PC-9 (cell line): ENCODE data around the gene TTBK2. TPM values are rescaled to one million over a fixed set of nuclear protein-coding genes. Genes with fewer than 3 reads are reported as not detected.

ENCODE experiments used
- BruUV-seq: library from RNA; stranded (reverse); fragments of 400-500 nt; replicated peaks from 2 replicates; lab custom pipeline; 2021; lab: Mats Ljungman, UMichigan
- CTCF ChIA-PET: fragments of 300-600 bp; sonication (Branson Sonifier 250); formaldehyde crosslinking; loops from one replicate; lab custom pipeline; 2022; ENCODE audit warnings: antibody characterized with exemption; lab: Charles Lee
- POLR2A ChIA-PET: fragments of 300-600 bp; sonication (Branson Sonifier 250); formaldehyde crosslinking; loops from one replicate; lab custom pipeline; 2022; ENCODE audit warnings: antibody characterized with exemption; ENCODE audit not compliant: unreplicated experiment; lab: Charles Lee
- DNase-seq, 2 experiments: peaks; one replicate each; pipeline versions ENCODE4 v3.0.0 to v3.0.0-alpha.2; 2015 to 2022; ENCODE audit warnings: mixed read lengths in 1 of 2
- H2AFZ ChIP-seq: fragments of 200-600 bp; sonication (generic); 2 replicates; pipeline ENCODE4 v1.8.1; 2017; ENCODE audit warnings: antibody characterized with exemption
- H3F3A ChIP-seq: fragments of 200-600 bp; sonication (generic); 2 replicates; pipeline ENCODE4 v1.8.1; 2017; ENCODE audit warnings: antibody characterized with exemption, mild to moderate bottlenecking, low read depth; ENCODE audit not compliant: insufficient read depth
- H3K27ac ChIP-seq: fragments of 200-600 bp; sonication (generic); 2 replicates; pipeline ENCODE4 v1.6.1; 2016; ENCODE audit warnings: mixed run types
- H3K27me3 ChIP-seq: fragments of 200-600 bp; sonication (generic); 2 replicates; pipeline ENCODE4 v1.6.1; 2016; ENCODE audit warnings: low read depth, mixed run types; ENCODE audit not compliant: insufficient read depth
- H3K36me3 ChIP-seq: fragments of 200-600 bp; sonication (generic); 2 replicates; pipeline ENCODE4 v1.6.1; 2016; ENCODE audit warnings: low read depth, mixed run types
- H3K4me1 ChIP-seq: fragments of 200-600 bp; sonication (generic); replicated peaks from 2 replicates; pipeline ENCODE4 v1.6.1; 2016; ENCODE audit warnings: mixed run types; ENCODE audit not compliant: insufficient read depth
- H3K4me2 ChIP-seq: fragments of 200-600 bp; sonication (generic); 2 replicates; pipeline ENCODE4 v1.6.1; 2017; ENCODE audit warnings: mixed run types
- H3K4me3 ChIP-seq: fragments of 200-600 bp; sonication (generic); 2 replicates; pipeline ENCODE4 v1.6.1; 2016; ENCODE audit warnings: mixed run types
- H3K79me2 ChIP-seq: fragments of 200-600 bp; sonication (generic); 2 replicates; pipeline ENCODE4 v1.6.1; 2017; ENCODE audit warnings: low read depth, mixed run types
- H3K9me2 ChIP-seq: fragments of 200-600 bp; sonication (generic); 2 replicates; pipeline ENCODE4 v1.8.1; 2017; ENCODE audit warnings: mild to moderate bottlenecking; ENCODE audit not compliant: insufficient read depth
- H3K9me3 ChIP-seq: fragments of 200-600 bp; sonication (generic); 2 replicates; pipeline ENCODE4 v1.8.1; 2016; ENCODE audit warnings: low read depth; ENCODE audit not compliant: insufficient read depth
- H4K20me1 ChIP-seq: fragments of 200-600 bp; sonication (generic); 2 replicates; pipeline ENCODE4 v1.8.1; 2017; ENCODE audit not compliant: insufficient read depth
- EZH2 ChIP-seq: fragments of 200-600 bp; sonication (generic); IDR thresholded peaks from 2 replicates; pipeline ENCODE4 v1.8.0; 2017; ENCODE audit warnings: antibody characterized with exemption, low read depth
- intact Hi-C: fragments of 100-400 bp; cut with micrococcal nuclease; formaldehyde crosslinking; loops from one replicate; pipeline ENCODE4 v1.10.0; 2022; ENCODE audit not compliant: unreplicated experiment
- total RNA-seq: library from RNA; stranded (reverse); gene quantifications from 2 replicates; pipeline ENCODE4 v1.2.3, GENCODE V29; 2021
- TF ChIP-seq, protein P1 (sequence below): fragments of 200-600 bp; sonication (generic); conservative IDR thresholded peaks from 2 replicates; pipeline ENCODE4 v1.6.1; 2017; ENCODE audit warnings: mixed run types, antibody characterized with exemption, mild to moderate bottlenecking, moderate library complexity

Gene TTBK2
- total RNA-seq, 1 experiment from 2014 or later: 22.6 TPM

- POLR2A ChIA-PET: no interaction called here
- no peaks in the 10 kb centered on the region for H3K27me3 ChIP-seq
- TF ChIP-seq, protein P1, sequence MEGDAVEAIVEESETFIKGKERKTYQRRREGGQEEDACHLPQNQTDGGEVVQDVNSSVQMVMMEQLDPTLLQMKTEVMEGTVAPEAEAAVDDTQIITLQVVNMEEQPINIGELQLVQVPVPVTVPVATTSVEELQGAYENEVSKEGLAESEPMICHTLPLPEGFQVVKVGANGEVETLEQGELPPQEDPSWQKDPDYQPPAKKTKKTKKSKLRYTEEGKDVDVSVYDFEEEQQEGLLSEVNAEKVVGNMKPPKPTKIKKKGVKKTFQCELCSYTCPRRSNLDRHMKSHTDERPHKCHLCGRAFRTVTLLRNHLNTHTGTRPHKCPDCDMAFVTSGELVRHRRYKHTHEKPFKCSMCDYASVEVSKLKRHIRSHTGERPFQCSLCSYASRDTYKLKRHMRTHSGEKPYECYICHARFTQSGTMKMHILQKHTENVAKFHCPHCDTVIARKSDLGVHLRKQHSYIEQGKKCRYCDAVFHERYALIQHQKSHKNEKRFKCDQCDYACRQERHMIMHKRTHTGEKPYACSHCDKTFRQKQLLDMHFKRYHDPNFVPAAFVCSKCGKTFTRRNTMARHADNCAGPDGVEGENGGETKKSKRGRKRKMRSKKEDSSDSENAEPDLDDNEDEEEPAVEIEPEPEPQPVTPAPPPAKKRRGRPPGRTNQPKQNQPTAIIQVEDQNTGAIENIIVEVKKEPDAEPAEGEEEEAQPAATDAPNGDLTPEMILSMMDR: no peak
- TF ChIP-seq EZH2: no peak
Measured at GRCh38 chr15:42721016-42721415, 199.6 kb downstream of the TTBK2 start.

GRCh38 chr15:42720071-42720470 is 200.5 kb downstream of the TTBK2 start:
- H3K4me2 ChIP-seq: no peak overlapping the region
- H3K4me3 ChIP-seq: no peak overlapping the region
- no peak overlapping the region for H2AFZ ChIP-seq
- H3K36me3 ChIP-seq: no peaks in the 10 kb centered on the region
- H3K27ac ChIP-seq: no peak overlapping the region
- BruUV-seq: no TSS peak
- DNase-seq: no peak
- H4K20me1 ChIP-seq: no peaks in the 10 kb centered on the region
- H3F3A ChIP-seq: peaks cover 10% of the 10 kb centered on the region
- H3K9me3 ChIP-seq: no peaks in the 10 kb centered on the region
- TF ChIP-seq, protein P1: no peak
- no peak for TF ChIP-seq EZH2
- peaks cover 14% of the 10 kb centered on the region; the same call in 1 of the 2 replicates for H3K4me1 ChIP-seq
- POLR2A ChIA-PET: no interaction called here
- CTCF ChIA-PET: no interaction called here
- intact Hi-C loops: no loop called here
- H3K79me2 ChIP-seq: no peaks in the 10 kb centered on the region
- H3K27me3 ChIP-seq: no peaks in the 10 kb centered on the region
- H3K9me2 ChIP-seq: no peaks in the 10 kb centered on the region

More at GRCh38 chr15:42721016-42721415, 199.6 kb downstream of the TTBK2 start:
- Histone ChIP-seq H4K20me1 (no peaks in the 10 kb centered on the region), H3K4me1 (peaks cover 14% of the 10 kb centered on the region; the same call in 1 of the 2 replicates), H3K4me3 (no peak overlapping the region), H3K36me3 (no peaks in the 10 kb centered on the region), H3K9me2 (no peaks in the 10 kb centered on the region), H3K4me2 (no peak overlapping the region), H3F3A (peaks cover 10% of the 10 kb centered on the region), H3K9me3 (no peaks in the 10 kb centered on the region), H3K27ac (peak overlapping the region; percentile 20; the same call in 1 of the 2 replicates), H2AFZ (no peak overlapping the region), H3K79me2 (no peaks in the 10 kb centered on the region)
- no TSS peak for BruUV-seq
- CTCF ChIA-PET: no interaction called here
- DNase-seq: peak; percentile 65 to 83
- intact Hi-C loops: no loop called here

- H3K79me2 ChIP-seq: no peaks in the 10 kb centered on the region
- ChIA-PET CTCF (no interaction called here), POLR2A (no interaction called here)
- no peaks in the 10 kb centered on the region for H3K9me3 ChIP-seq
- intact Hi-C loops: no loop called here
- H3K9me2 ChIP-seq: no peaks in the 10 kb centered on the region
- no peak overlapping the region for H3K4me2 ChIP-seq
- no peak overlapping the region for H3K4me3 ChIP-seq
- H3K36me3 ChIP-seq: no peaks in the 10 kb centered on the region
- H2AFZ ChIP-seq: no peak overlapping the region
- TF ChIP-seq EZH2: no peak
- TF ChIP-seq, protein P1: no peak
- H3K27me3 ChIP-seq: no peaks in the 10 kb centered on the region
- DNase-seq: no peak
- H3K4me1 ChIP-seq: peaks cover 14% of the 10 kb centered on the region; the same call in 1 of the 2 replicates
- BruUV-seq: no TSS peak
- H3F3A ChIP-seq: peaks cover 10% of the 10 kb centered on the region
- no peaks in the 10 kb centered on the region for H4K20me1 ChIP-seq
- H3K27ac ChIP-seq: no peak overlapping the region
Measured at GRCh38 chr15:42719043-42719442, 201.5 kb downstream of the TTBK2 start.
